HPDE6-E6E7 (cell line): ENCODE measurements around the gene ZNF420.
"Not testable (repeated sequence)": the region's sequence is repeated elsewhere in the genome, so short reads cannot be mapped to it uniquely, and the experiment has no call there.

Source experiments
- DNase-seq: peaks from one replicate; pipeline ENCODE4 v3.0.0; 2011; ENCODE audit warnings: missing footprints; ENCODE audit errors: extremely low spot score

Gene ZNF420

GRCh38 chr19:37077934-37078716, at the start of gene ZNF420:
ZNF420 (plus strand) TSS chr19:37078433; CDS start chr19:37089119, 10,686 bp downstream.
- peak; percentile 84 for DNase-seq

GRCh38 chr19:37045140-37045539, 33.1 kb upstream of the ZNF420 start:
- no peak for DNase-seq

GRCh38 chr19:37055330-37055729, 22.9 kb upstream of the ZNF420 start:
- DNase-seq = no peak

- no peak for DNase-seq
Observed at GRCh38 chr19:37056776-37057175, 21.5 kb upstream of the ZNF420 start.

GRCh38 chr19:37059142-37059541, 19.1 kb upstream of the ZNF420 start:
- DNase-seq = no peak

GRCh38 chr19:37064886-37065285, 13.3 kb upstream of the ZNF420 start:
- not testable (repeated sequence) for DNase-seq

GRCh38 chr19:37074111-37074510, 4.1 kb upstream of the ZNF420 start:
- no peak for DNase-seq

GRCh38 chr19:37074819-37075362, 3.3 kb upstream of the ZNF420 start:
- DNase-seq = no peak

GRCh38 chr19:37076524-37076923, 1.7 kb upstream of the ZNF420 start:
- DNase-seq = not testable (repeated sequence)

- DNase-seq = no peak
Observed at GRCh38 chr19:37077501-37077933, 716 bp upstream of the ZNF420 start.

- DNase-seq = no peak
Observed at GRCh38 chr19:37078717-37079032, 442 bp downstream of the ZNF420 start.

- no peak for DNase-seq
Observed at GRCh38 chr19:37079238-37079637, 1.0 kb downstream of the ZNF420 start.

GRCh38 chr19:37082307-37082706, 4.1 kb downstream of the ZNF420 start:
- no peak for DNase-seq

- no peak for DNase-seq
Observed at GRCh38 chr19:37087110-37087509, 8.9 kb downstream of the ZNF420 start.

GRCh38 chr19:37095859-37096258, 17.6 kb downstream of the ZNF420 start:
- DNase-seq = no peak

GRCh38 chr19:37098570-37098969, 20.3 kb downstream of the ZNF420 start:
- DNase-seq = no peak

- DNase-seq = not testable (repeated sequence)
Observed at GRCh38 chr19:37104135-37104534, 25.9 kb downstream of the ZNF420 start.

GRCh38 chr19:37111753-37112152, 33.5 kb downstream of the ZNF420 start:
- not testable (repeated sequence) for DNase-seq

- DNase-seq = no peak
Observed at GRCh38 chr19:37114001-37114400, 35.8 kb downstream of the ZNF420 start.

GRCh38 chr19:37122093-37122492, 43.9 kb downstream of the ZNF420 start:
- not testable (repeated sequence) for DNase-seq

- no peak for DNase-seq
Observed at GRCh38 chr19:37127999-37128820, 50.0 kb downstream of the ZNF420 start.

GRCh38 chr19:37128821-37129177, 50.6 kb downstream of the ZNF420 start:
- no peak for DNase-seq

- no peak for DNase-seq
Observed at GRCh38 chr19:37136111-37136510, 57.9 kb downstream of the ZNF420 start.
